Measurements from ENCODE around the gene MEX3D. TPM values are rescaled to one million over a fixed set of nuclear protein-coding genes. Genes with fewer than 3 reads are reported as not detected.

The MEX3D gene
- total RNA-seq, 2 experiments from 2014 or later: 6.1 to 6.5 TPM

Other genes starting within 250 kb of the MEX3D start
- gene NDUFS7, start 184.4 kb downstream of the MEX3D start, total RNA-seq: 100 to 1,000 TPM in 1 of 2 experiments, 10 to 100 TPM in 1; 98.7 to 101 TPM
- 10 to 100 TPM; 36.5 to 37.6 TPM for gene GAMT, start 166.8 kb downstream of the MEX3D start, total RNA-seq
- gene DAZAP1, start 160.7 kb downstream of the MEX3D start, total RNA-seq: 100 to 1,000 TPM; 287 to 297 TPM
- gene RPS15, start 129.9 kb downstream of the MEX3D start, total RNA-seq: 1,000 to 10,000 TPM; 1,472 to 1,524 TPM
- gene APC2, start 118.2 kb downstream of the MEX3D start, total RNA-seq: under 1 TPM; 0.21 to 0.26 TPM
- 10 to 100 TPM; 27.0 to 28.7 TPM for gene C19orf25, start 89.1 kb downstream of the MEX3D start, total RNA-seq
- gene PCSK4, start 78.0 kb downstream of the MEX3D start, total RNA-seq: 1 to 10 TPM; 1.5 to 1.7 TPM
- gene REEP6, start 77.1 kb downstream of the MEX3D start, total RNA-seq: 1 to 10 TPM; 1.3 to 1.8 TPM
- gene ADAMTSL5, start 55.3 kb downstream of the MEX3D start, total RNA-seq: 1 to 10 TPM; 1.1 to 1.5 TPM
- not detected for gene PLK5, start 44.2 kb downstream of the MEX3D start, total RNA-seq
- gene MBD3, start 24.5 kb upstream of the MEX3D start, total RNA-seq: 100 to 1,000 TPM; 111 to 117 TPM
- 100 to 1,000 TPM; 229 to 244 TPM for gene UQCR11, start 37.1 kb upstream of the MEX3D start, total RNA-seq
- 100 to 1,000 TPM; 106 TPM for gene TCF3, start 84.3 kb upstream of the MEX3D start, total RNA-seq
- gene ONECUT3, start 185.2 kb upstream of the MEX3D start, total RNA-seq: not detected
- 1 to 10 TPM; 2.3 to 2.7 TPM for gene ATP8B3, start 244.0 kb upstream of the MEX3D start, total RNA-seq

Measured in activated naive CD8-positive, alpha-beta T cell treated with anti-CD3 and anti-CD28 coated beads for 36 hours (primary cell).